ENCODE results near the gene ANO1.

ANO1 gene

DNA sequence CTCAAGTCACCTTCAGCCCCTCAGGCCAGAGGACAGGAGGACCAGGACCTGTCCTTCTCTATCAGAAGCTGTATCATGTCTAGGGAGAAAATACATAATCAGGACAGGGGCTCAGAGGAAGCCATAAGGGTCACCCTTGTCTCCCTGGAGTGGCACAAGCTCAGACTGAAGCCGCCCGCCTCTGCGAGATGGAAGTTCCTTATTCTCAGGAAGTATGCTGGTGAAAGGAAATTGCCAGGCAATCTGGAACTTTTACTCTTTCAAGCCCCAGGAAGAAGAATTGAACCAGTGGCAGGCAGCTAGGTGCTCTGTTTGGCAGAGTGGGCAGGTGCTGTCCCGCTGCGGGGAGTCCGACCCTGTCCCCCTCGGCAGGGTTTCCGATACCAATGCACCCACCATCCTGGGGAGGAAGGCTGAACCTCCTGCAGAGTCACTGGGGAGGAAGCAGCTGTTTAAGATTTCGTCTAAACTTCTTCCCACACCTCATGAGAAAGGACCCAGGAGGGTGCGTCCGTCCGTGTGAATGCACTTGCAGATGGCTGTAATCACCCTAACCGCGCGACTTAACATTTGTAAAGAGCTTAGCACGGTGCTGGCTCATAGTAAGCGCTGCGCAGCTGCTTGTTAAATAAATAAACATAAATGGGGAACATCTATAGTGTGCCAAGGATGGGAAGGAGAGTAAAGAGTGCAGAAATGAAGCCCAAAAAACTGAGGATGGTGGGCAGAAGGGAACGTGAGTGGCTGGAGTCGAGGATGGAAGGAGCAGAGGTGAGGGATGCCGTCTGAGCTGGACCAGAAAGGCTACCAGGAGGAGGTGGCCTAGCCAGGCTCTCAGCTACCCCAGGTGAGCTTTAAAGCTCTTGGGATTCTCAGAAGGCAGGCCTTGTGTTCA, 5.0 kb upstream of the ANO1 start:
- no peak for DNase-seq (ENCODE audit: low read depth in 4 of 4, low spot score in 1 of 4)

DNA sequence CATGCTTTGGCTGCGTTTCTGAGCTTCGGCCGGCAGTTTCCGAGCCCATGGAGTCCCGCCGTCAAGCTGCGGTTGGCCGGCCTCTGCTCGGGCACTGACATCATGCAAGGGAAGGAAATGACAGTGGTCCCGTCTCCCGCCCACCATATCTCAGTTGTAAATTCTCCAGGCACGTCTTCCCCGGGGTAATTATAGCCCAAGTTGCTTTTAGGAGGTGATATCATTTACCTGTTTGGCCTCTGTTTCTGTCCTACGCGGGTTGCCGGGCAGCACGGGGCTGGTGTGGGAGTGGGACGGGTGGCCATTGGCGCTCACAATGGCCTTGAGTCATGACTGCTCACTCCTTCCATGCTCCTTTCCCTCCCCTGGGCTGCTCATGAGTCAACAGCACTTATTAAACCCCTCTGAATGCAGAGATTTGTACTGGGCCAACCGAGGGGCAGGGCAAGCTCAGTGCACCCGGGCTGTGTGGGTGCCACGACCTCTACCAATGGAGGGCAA, 4.2 kb upstream of the ANO1 start:
- no peak for DNase-seq (ENCODE audit: low read depth in 4 of 4, low spot score in 1 of 4)

- DNase-seq (ENCODE audit: low read depth in 4 of 4, low spot score in 1 of 4): no peak
These were observed 3.4 kb upstream of the ANO1 start for GRCh38 chr11:70074746-70075145.

DNA sequence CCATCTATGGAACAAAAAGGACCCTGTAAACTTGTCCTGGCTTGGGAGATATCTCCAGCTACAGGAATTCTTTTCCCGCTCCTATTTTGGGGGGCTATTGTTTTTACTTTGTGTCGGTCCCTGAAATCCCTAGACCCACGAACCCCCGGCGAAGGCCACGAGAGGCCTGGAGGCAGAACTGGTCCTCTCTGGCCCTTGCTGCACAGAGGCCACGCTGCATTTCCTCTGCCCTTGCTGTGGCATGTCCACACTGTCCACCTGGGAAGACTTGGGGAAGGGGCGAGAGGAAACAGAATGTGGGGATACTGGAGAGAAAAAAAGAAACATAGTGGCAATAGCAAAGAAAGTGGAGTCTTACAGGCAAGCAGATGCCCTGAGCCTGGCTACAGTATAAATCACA, 2.3 kb upstream of the ANO1 start:
- no peak for DNase-seq (ENCODE audit: low read depth in 4 of 4, low spot score in 1 of 4)

- DNase-seq (ENCODE audit: low read depth in 4 of 4, low spot score in 1 of 4): no peak
These were observed 1.6 kb upstream of the ANO1 start for GRCh38 chr11:70076461-70076931.

GRCh38 chr11:70077411-70078094, 564 bp upstream of the ANO1 start:
- no peak for DNase-seq (ENCODE audit: low read depth in 4 of 4, low spot score in 1 of 4)

GRCh38 chr11:70078781-70079616, 882 bp downstream of the ANO1 start:
- DNase-seq (ENCODE audit: low read depth in 4 of 4, low spot score in 1 of 4): no peak

- DNase-seq (ENCODE audit: low read depth in 4 of 4, low spot score in 1 of 4): no peak
These were observed 1.6 kb downstream of the ANO1 start for GRCh38 chr11:70079691-70080090.

DNA sequence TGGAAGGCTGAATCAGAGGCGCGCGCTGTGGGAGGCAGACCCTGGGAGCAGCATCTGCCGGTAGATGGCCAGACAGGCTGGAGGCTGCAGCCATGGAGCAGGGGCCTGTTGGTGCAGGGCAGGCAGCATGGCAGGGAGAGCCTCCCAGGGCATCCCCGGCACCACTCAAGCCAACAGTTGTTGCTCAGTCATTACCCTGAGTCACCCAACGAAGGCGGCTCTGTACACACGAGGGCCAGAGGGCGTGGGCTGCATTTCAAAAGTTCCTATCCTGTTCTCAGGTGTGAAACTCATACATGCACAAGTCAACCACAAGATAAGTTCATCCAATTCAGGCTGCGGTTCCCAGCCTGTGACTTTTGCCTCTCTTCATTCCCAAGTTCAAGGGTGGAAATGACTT, 2.6 kb downstream of the ANO1 start:
- no peak for DNase-seq (ENCODE audit: low read depth in 4 of 4, low spot score in 1 of 4)

GRCh38 chr11:70082829-70083228, 4.7 kb downstream of the ANO1 start:
- no peak for DNase-seq (ENCODE audit: low read depth in 4 of 4, low spot score in 1 of 4)

DNA sequence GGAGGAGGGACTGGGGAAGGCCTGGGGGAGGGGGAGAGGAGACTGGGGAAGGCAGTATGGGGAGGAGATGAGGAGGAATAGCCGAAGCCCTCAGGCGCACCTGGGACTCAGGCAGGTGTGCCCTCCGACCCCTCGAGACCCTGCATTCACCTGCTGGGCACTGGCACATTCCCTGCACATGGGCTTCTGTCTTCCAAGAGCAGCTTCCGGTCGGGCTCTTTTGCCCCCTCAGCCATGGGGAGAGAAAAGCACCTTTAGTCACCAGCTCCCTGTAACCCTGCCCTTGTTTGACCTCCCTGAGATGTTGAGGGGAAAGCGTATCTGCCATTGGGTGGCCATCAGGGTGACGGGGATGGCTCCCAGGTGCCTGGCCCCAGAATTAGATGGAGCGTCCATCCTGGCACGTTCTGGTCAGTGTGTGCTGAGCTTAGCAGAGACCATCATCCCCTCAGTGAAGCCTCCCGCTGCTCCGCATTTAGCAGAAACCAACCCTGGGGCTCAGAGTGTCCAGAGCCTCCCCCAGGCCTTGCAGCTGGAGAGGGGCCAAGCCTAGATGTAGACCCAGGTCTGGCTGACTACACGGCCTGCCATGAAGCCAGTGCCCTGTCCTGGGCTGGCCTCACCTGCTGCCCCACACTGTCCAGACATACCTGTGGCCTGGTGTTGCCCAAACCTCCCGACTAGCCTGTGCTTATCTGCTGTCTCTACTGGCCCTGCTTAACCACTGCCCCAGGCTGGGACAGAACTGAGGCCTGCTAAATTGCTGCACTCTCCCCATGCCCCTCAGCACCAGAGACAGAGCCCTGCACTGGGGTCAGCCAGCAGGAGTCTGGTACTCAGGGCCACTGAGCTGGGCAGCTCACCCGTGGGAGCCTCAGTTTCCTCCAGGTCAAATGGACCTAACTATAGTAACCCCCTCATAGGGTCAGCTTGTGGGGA, 6.2 kb downstream of the ANO1 start:
- no peak for DNase-seq (ENCODE audit: low read depth in 4 of 4, low spot score in 1 of 4)

DNA sequence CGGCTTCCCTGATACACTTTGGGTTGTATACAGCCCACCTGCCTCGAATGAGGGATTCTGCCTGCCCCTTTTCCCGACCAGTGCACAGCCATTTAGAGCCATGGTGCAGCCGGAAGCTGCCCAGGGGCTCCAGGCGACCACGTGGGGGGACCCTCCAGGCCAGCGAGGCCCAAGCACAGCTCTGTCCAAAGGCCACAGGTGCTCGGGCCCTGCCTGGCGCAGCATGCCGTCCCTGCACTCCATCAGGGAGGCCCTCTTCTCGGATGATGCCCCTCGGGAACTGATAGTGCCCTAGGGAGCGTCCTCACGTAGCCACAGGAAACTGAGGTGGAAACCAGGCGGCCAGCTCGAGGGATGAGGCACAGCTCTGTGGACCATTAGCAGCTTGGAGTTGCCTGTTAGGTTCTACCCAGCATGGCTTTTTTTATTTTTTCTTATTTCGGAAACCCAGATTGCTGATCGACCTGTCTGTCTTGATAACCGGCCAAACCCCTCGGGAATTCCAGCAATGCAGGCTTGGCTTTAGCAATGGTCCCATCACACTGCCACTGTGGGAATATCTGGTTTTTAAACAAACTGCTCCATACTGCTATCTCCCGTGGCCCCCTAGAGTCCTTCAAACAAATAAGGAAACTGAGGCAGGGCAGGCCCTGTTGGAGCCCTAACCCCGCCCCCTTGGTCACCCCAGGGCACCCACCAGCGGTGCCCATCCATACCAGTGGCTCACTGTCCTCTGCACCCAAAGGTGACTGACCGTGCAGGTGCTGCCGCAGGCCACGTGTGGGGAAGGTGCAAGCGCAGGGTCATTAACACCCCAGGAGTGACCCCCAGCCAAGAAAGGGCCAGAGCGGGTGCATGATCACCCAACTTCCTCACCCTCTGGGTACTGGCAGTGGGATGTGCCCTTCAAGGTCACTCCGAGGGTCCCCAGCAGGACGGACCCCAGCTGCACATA, 8.0 kb downstream of the ANO1 start:
- no peak for DNase-seq (ENCODE audit: low read depth in 4 of 4, low spot score in 1 of 4)

- DNase-seq (ENCODE audit: low read depth in 4 of 4, low spot score in 1 of 4): no peak
These were observed 9.5 kb downstream of the ANO1 start for GRCh38 chr11:70087446-70088167.

- DNase-seq (ENCODE audit: low read depth in 4 of 4, low spot score in 1 of 4): no peak
These were observed 10.7 kb downstream of the ANO1 start for GRCh38 chr11:70088735-70089250.

GRCh38 chr11:70089631-70090030, 11.5 kb downstream of the ANO1 start:
- no peak for DNase-seq (ENCODE audit: low read depth in 4 of 4, low spot score in 1 of 4)

- DNase-seq (ENCODE audit: low read depth in 4 of 4, low spot score in 1 of 4): no peak
These were observed 12.9 kb downstream of the ANO1 start for GRCh38 chr11:70090961-70091381.

- DNase-seq (ENCODE audit: low read depth in 4 of 4, low spot score in 1 of 4): no peak
These were observed 13.5 kb downstream of the ANO1 start for GRCh38 chr11:70091638-70092037.
